ENCODE measurements around the gene CHERP. TPM values are rescaled to one million over a fixed set of nuclear protein-coding genes. Genes with fewer than 3 reads are reported as not detected.
"Not testable (repeated sequence)": the region's sequence is repeated elsewhere in the genome, so short reads cannot be mapped to it uniquely, and the experiment has no call there.

The CHERP gene
- total RNA-seq, 4 donors from 2014 or later, result 13.3 to 35.6 (median 18.9) TPM

DNA sequence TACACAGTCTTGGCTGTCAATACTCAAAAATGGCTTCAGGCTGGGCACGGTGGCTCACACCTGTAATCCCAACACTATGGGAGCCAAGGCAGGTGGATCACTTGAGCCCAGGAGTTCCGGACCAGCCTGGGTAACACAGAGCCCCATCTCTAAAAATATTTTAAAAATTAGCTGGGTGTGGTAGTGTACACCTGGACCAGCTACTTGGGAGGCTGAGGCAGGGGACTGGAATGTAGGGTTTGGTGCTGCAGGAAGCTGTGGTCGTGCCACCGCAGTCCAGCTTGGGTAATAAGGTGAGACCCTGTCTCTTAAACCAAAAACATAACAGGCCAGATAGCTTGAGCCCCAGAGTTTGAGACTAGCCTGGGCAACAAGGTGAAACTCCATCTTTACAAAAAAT is 6.7 kb upstream of the CHERP start:
- H3K4me3 ChIP-seq, result no peak overlapping the region
- no peaks in the 10 kb centered on the region for H3K9me3 ChIP-seq
- no peaks in the 10 kb centered on the region for H3K27me3 ChIP-seq
- H3K4me1 ChIP-seq, result peaks cover 5% of the 10 kb centered on the region
- H3K27ac ChIP-seq, result no peak overlapping the region
- peaks cover 30% of the 10 kb centered on the region for H3K36me3 ChIP-seq
- WGBS, result 94% methylated on average over 4 of the region's 4 CpGs
- TF ChIP-seq EP300 (IDR thresholded peaks at IDR 0.05), result no peak
- TF ChIP-seq, protein P1, sequence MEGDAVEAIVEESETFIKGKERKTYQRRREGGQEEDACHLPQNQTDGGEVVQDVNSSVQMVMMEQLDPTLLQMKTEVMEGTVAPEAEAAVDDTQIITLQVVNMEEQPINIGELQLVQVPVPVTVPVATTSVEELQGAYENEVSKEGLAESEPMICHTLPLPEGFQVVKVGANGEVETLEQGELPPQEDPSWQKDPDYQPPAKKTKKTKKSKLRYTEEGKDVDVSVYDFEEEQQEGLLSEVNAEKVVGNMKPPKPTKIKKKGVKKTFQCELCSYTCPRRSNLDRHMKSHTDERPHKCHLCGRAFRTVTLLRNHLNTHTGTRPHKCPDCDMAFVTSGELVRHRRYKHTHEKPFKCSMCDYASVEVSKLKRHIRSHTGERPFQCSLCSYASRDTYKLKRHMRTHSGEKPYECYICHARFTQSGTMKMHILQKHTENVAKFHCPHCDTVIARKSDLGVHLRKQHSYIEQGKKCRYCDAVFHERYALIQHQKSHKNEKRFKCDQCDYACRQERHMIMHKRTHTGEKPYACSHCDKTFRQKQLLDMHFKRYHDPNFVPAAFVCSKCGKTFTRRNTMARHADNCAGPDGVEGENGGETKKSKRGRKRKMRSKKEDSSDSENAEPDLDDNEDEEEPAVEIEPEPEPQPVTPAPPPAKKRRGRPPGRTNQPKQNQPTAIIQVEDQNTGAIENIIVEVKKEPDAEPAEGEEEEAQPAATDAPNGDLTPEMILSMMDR (IDR thresholded peaks at IDR 0.05), result no peak
- DNase-seq (ENCODE audit: low spot score in 2 of 2), result no peak

DNA sequence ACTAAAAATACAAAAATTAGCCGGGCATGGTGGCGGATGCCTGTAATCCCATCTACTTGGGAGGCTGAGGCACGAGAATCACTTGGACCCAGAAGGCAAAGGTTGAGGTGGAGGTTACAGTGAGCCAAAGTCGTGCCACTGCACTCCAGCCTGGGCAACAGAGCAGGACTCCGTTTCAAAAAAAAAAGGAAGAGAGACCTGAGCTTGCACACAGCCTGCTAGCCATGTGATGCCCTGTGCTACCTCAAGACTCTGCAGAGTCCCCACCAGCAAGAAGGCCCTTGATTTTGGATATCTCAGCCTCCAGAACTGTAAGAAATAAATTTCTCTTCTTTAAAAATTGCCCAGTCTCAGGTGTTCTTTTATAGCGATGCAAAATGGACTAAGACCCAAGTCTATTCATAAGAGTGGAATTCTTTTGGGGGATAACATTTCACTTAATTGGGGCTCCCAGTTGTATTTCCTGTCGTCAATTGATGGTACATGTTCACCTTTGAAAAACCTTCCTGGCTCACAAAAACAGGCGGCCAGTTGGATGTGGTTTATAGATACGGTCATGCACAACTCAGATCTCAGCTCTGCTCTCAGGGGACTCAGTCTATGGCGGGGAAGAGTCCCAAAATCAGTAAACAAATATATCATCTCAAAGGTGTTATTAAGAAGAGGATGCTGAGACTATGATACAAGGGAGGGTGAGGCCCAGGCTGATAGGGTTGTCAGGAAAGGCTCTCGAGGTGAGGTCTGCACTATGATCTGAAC is 2.4 kb upstream of the CHERP start:
- H3K4me3 ChIP-seq, result no peak overlapping the region
- H3K4me1 ChIP-seq, result peaks cover 38% of the 10 kb centered on the region
- no peak for DNase-seq (ENCODE audit: low spot score in 2 of 2)
- 92% methylated on average over 11 of the region's 11 CpGs for WGBS
- no peaks in the 10 kb centered on the region for H3K9me3 ChIP-seq
- H3K27ac ChIP-seq, result no peak overlapping the region
- TF ChIP-seq EP300 (IDR thresholded peaks at IDR 0.05) (no peak), POLR2A (IDR thresholded peaks at IDR 0.05) (no peak), POLR2AphosphoS5 (IDR thresholded peaks at IDR 0.05) (no peak)
- TF ChIP-seq, protein P1 (IDR thresholded peaks at IDR 0.05), result no peak
- H3K27me3 ChIP-seq, result no peaks in the 10 kb centered on the region
- no peaks in the 10 kb centered on the region for H3K36me3 ChIP-seq

DNA sequence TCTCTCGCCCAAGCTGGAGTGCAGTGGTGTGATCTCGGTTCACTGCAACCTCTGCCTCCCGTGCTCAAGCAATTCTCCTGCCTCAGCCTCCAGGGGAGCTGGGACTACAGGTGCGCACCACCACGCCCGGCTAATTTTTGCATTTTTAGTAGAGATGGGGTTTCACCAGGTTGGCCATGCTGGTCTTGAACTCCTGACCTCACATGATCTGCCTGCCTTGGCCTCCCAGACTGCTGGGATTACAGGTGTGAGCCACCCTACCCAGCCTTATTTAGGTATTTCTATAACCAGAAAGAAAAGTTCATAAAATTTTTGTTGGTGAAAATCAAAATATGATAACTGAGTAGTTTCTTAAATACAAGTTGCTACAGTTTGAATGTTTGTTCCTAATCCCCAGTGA is 1.5 kb upstream of the CHERP start:
- peaks cover 42% of the 10 kb centered on the region for H3K4me1 ChIP-seq
- not testable (repeated sequence) for H3K36me3 ChIP-seq; H3K27ac ChIP-seq; H3K4me3 ChIP-seq; DNase-seq (ENCODE audit: low spot score in 2 of 2); H3K9me3 ChIP-seq; H3K27me3 ChIP-seq
- WGBS, result 75% methylated on average over 6 of the region's 6 CpGs

DNA sequence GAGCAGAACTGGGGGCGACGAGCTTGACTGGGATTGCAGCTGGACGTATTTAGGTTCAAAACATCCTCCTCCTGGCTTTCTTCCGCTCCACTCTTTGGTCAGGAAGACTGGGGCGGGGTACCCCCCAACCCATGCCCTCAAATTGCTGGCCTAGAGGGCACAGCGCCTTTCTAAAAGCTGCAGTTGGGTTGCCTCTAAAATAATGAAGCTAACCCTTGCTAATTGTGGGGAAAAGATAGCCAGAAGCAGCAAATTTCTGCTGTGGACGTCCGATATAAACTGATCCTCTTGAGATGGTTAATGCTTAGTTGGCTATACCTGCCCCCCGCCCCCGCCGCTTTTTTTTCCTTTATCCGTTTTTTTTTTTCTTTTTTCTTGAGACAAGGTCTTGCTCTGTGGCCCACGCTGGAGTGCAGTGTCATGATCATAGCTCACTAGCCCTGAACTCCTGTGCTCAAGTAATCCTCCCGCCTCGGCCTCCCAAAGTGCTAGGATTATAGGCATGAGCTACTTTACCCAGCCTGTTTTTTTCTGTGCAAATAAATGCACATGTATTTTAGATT is 754 bp upstream of the CHERP start:
- DNase-seq (ENCODE audit: low spot score in 2 of 2), result no peak
- Histone ChIP-seq H3K27ac (peak overlapping the region; percentile 91), H3K9me3 (no peaks in the 10 kb centered on the region), H3K36me3 (peaks cover 8% of the 10 kb centered on the region), H3K27me3 (no peaks in the 10 kb centered on the region), H3K4me1 (peaks cover 49% of the 10 kb centered on the region), H3K4me3 (peak overlapping the region; percentile 90)
- TF ChIP-seq EP300 (IDR thresholded peaks at IDR 0.05), result no peak
- TF ChIP-seq, protein P1 (IDR thresholded peaks at IDR 0.05), result no peak
- no peak for TF ChIP-seq POLR2AphosphoS5 (IDR thresholded peaks at IDR 0.05)
- no peak for TF ChIP-seq POLR2A (IDR thresholded peaks at IDR 0.05)
- WGBS, result 5% methylated on average over 11 of the region's 15 CpGs

DNA sequence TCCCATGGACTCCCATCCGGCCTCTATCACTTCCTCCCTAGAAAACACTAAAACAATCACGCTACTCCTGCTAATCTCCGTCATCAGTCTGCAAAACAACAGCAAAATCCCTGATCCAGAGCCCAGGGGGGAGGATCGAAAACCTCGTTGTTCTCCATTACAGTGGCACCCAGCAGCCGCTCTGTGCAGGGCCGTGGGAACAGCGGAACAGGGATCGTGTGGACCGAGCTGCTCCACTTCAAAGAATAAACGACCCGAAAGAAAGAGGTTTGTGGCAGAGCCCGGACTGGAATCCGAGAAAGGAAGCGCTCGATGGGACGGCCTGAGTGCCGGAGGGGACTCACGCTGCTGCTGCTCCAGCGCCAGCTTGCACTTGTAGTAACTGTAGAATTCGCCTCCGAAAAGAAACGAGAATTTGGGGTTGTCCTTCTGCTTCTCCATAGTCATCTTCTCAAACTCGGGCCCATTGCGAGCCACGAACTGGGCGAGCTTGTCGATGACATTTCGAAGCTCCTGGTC is 652 bp downstream of the CHERP start:
- no peaks in the 10 kb centered on the region for H3K27me3 ChIP-seq
- DNase-seq (ENCODE audit: low spot score in 2 of 2), result no peak
- TF ChIP-seq POLR2A (IDR thresholded peaks at IDR 0.05) (no peak), POLR2AphosphoS5 (IDR thresholded peaks at IDR 0.05) (no peak), EP300 (IDR thresholded peaks at IDR 0.05) (no peak)
- TF ChIP-seq, protein P1 (IDR thresholded peaks at IDR 0.05), result no peak
- peak overlapping the region; percentile 90 for H3K4me3 ChIP-seq
- peaks cover 16% of the 10 kb centered on the region for H3K36me3 ChIP-seq
- peaks cover 49% of the 10 kb centered on the region for H3K4me1 ChIP-seq
- WGBS, result 0% methylated on average over 22 of the region's 29 CpGs
- no peaks in the 10 kb centered on the region for H3K9me3 ChIP-seq
- peak overlapping the region; percentile 91 for H3K27ac ChIP-seq
